Islet of Langerhans (tissue), 1 donor: ENCODE data around the gene PLOD1.
"Not testable (repeated sequence)": the region's sequence is repeated elsewhere in the genome, so short reads cannot be mapped to it uniquely, and the experiment has no call there.

ENCODE experiments used
- FAIRE-seq: peaks from one replicate; lab custom pipeline; 2011; peaks lifted over from hg19 to GRCh38; lab: Jason Lieb, UNC

The PLOD1 gene

DNA sequence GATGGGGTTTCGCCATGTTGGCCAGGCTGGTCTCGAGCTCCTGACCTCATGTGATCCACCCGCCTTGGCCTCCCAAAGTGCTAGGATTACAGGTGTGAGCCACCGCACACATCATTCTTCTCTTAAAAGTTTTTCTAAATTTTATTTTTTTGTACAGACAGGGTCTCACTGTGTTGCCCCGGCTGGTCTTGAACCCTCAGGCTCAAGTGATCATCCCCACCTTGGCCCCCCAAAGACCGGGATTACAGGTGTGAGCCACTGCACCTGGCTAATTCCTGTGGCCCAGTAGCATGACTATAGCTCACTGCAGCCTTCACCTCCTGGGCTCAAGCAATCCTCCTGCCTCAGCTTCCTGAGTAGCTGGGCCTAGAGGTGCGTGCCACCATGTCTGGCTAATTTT, 5.3 kb downstream of the PLOD1 start:
- not testable (repeated sequence) for FAIRE-seq

DNA sequence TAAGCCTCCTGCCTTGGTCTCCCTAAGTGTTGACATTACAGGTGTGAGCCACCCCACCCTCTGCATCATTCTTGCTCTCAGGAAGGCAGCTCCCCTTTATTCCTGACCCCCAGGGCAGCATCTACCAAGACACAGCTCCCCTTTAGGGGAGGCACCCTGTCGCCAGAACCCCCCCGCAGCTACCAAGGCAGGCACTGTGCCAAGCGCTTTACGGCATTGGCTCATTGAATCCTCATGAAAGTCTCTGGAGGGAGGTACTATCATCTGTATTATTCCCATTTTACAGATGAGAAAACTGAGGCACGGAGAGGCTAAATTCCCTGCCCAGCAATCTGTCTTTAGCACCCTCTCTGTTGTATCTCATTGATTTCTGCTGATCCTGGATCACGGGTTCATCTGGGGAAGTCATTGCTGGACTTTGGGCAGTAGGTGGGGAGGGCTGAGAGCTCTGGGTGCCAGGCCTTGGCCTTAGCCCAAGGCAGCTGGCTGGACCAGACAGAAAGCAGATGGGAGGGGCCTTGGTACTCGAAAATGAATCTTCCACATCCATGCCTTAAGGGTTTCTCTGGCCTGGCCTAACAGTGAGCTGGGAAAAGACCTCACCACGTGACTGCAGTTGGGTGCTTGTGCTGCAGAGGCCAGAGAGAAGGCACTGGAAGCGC, 5.9 kb downstream of the PLOD1 start:
- no peak for FAIRE-seq

DNA sequence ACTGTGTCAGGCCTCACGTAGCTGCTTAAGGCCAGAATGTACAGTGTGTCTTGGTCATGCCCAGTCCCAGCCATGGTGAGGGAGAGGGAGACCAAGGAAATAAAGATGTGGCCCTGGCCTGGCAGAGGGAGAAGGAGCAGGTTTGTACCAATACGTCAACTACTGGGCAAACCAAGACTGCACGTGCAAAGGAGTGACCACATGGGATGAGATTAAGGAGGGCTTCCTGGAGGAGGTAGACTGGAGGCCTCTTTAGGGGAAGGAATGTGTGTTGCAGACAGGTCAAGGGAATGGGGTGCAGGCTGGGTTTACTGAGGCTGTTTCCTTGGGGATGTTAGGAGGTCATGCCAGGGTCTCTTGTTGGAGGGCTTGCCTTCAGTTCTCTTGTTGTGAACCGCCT, 7.8 kb downstream of the PLOD1 start:
- no peak for FAIRE-seq

DNA sequence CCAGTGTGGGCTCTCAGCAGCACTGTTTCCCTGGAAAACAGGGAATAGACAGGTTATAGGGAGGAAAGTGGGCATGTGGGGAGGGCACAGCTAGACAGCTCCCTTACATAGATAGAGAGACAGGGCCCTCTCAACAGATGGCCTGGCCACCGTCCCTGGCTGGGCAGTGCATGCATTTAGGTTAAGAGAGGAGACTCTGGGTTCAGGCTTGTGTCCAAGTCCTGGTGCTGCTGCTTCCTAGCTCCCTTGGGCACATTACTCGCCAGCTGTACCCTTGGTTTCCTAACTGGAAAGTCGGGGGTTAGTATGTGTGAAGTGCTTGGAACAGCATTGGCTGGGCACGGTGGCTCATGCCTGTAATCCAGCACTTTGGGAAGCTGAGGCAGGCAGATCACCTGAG, 9.1 kb downstream of the PLOD1 start:
- FAIRE-seq, result no peak

DNA sequence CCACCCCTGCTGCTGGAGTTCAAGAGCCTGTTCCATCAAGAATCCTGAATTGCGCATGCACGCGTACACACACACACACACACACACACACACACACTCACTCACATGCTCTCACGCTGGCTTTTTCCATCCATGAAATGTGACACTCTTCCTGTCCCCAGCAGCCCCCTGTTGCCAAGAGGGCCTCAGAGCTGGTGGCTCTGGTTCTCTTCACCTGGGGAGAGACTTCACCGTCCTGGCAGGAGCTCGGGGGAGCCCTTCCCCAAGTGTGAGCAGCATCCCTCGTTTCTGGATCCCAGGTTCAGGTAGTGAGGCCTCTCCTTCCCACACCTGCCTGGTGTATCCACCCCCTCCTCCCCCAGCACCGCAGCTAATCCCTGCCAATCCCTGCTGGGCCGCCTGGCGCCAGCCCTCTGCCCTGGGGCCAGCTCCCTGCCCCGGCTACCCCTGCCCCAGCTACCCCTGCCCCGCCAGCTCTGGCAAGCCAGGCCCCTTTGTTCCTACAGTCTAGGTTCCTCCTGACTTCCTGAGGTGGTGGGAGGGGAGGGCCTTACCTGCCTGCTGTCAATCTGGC, 9.9 kb downstream of the PLOD1 start:
- FAIRE-seq, result no peak

DNA sequence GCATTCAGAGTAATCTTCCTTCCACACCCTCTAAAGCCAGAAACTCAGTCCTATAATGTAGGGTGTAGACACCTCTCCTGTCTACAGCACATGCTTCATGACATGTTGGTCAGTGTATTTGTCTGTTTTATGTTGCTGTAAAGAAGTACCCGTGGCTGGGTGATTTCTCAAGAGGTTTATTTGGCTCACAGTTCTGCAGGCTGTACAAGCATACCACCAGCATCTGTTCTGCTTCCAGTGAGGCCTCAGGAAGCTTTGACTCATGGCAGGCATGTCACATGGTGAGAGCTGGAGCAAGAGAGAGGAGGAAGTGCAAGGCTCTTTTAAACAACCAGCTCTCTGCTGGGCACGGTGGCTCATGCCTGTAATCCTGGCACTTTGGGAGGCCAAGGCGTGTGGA, 12.1 kb downstream of the PLOD1 start:
- no peak for FAIRE-seq

DNA sequence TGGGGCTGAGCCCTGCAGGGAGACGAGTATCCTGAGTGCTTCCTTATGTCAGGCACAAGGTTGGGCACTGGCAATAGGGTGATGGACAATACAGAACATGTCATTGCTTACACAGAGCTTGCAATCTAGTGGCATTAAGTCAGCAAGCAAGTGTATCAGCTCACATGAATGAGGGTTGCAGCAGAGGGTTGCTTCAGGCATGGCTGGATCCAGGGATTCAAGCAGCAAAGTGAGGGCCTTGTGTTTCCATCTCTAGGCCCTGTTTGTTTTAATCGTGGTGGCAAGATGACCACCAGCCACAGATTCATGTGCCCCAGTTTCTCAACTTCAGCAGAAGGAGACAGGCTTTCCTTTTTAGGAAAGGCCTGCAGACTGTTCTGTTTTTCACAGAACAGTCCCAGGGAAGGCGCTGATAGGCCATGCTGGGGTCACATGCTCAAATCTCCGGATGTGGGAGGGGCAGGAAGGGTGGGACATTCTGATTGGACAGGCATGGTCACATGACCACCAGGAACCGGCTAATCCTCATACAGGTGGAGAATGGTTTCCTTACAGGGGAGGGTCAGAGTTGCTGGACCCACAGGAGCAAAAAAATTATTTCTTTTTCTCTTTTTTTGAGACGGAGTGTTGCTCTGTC, 14.4 kb downstream of the PLOD1 start:
- FAIRE-seq, result no peak

DNA sequence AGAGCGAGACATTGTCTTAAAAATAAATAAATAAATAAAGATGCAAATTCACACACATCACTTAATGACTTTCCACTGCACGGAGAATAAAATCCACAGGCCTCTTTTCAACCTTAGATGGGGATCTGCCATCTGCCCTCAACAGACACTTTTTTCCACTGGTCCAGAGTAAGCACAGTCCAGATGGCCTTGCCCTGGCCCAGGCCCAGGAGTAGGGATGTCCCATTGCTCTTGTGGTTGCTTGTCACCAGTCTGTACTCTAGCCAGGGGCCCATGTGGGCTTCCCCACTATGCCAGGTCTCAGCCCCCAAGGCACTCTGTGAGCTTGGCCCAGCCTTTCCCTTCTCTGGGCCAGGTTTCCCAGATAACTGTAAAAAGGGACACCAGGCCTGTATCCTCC, 17.4 kb downstream of the PLOD1 start:
- FAIRE-seq, result no peak

DNA sequence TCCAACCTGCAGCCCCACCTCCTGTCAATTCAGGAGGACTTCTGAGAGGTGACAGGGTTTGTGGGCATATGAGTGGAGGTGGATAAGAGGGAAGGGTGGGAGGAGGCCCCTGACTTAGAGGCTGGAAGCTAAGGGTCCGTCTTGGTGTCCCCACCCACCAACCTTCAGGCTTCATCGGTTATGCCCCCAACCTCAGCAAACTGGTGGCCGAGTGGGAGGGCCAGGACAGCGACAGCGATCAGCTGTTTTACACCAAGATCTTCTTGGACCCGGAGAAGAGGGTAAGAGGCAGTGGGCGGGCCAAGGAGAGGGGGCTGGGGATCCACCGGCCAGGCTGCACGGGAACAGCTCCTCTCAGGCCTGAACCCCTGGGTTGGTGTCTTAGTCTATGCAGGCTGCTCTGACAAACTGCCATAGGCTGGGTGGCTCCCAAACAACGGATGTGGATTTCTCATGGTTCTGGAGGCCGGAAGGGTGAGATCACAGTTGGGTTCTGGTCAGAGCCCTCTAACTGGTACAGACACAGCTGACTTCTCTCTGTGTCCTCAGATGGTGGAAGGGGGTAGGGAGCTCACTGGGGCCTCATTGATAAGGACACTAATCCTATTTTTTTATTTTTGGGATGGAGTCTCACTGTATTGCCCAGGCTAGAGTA, 18.1 kb downstream of the PLOD1 start:
- FAIRE-seq, result no peak

DNA sequence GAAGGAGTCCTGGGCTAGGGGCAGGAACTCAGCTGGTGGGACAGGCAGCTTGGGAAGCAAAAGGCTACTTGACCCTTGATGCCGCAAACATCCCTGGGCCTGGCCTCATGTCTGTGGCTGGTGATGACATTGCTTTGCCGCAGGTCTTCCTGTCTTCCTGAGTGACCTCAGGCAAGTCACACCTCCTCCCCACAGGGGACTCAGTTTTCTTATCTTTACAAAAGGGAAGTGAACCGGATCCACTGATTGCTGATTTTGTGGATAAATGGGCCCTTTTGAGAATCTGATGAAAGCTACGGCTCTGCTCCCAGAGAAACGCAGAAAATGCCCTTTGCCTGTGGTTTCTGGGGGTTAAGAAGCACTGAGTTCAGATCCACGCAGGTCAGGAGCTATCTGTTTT, 20.7 kb downstream of the PLOD1 start:
- no peak for FAIRE-seq

DNA sequence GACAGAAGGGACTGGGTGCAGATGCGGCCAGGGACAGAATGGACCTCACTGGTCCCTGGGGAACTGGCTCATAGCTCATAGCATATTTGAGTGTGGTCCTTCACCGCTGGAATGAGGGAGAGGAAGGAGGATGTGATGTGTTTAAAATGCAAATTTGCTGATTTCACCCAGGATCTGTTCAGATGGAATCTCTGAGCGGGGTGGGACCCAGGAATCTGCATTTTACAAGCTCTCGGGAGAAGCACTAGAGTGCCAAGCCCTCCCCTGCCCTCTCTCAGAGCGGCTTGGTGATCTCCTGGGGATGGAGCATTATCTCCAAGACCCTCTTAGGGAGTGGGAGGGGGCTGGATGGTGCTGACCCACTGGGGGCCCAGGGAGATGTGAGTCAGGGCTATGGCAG, 22.9 kb downstream of the PLOD1 start:
- no peak for FAIRE-seq

DNA sequence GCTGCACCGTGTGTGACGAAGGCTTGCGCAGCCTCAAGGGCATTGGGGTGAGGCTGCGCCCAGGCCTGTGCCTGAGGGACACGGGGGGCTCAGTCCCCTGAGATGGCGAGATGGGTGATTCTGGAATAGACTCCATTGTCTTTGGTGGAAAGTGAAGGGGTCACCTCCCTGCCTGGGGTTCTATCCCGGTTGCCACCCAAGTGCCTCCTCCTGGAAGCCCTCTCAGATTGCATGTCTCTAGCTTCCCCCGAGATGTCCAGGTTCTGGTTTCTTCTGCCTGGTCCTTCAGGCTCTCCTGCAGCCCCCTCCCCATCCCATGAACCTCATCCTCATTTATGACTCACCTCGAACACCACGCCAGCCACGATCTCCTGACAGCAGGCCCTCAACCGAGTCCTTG, 23.4 kb downstream of the PLOD1 start:
- FAIRE-seq, result no peak

DNA sequence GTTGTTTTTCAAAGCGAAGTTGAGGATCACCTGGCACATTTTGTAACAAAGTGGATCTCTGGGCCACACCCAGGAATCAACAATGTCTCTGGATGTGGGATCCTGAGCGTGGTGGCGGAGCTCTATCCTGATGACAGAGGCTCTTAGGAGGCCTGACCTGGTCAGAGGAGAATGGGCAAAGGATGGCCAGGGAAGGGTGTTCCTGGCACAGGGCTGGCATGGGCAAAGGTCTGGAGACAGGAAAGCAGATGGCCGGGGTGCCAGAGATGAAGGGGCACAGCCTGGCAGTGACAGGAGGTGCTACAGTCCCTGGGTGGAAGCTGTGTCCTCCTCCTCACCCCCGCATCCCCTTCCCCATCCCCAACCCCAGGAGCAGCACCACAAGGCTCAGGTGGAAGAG, 25.8 kb downstream of the PLOD1 start:
- no peak for FAIRE-seq

DNA sequence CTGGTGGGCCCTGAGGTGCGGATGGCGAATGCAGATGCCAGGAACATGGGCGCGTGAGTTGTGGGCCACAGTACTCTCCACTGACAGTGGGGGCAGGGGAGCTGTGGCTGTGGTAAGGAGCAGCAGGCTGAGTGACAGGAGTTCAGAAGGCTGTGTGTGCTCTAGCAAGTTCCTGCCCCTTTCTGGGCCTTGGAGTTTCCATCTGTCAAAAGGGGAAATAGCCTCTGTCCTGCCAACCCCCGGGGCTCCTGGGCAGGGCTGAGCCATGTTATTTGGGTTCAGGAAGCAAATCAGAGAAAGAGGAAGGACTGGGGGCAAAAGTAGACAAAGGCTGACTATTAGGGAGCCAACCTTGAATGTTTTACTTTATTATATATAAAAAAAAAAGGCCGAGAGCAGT, 26.2 kb downstream of the PLOD1 start:
- FAIRE-seq, result no peak

DNA sequence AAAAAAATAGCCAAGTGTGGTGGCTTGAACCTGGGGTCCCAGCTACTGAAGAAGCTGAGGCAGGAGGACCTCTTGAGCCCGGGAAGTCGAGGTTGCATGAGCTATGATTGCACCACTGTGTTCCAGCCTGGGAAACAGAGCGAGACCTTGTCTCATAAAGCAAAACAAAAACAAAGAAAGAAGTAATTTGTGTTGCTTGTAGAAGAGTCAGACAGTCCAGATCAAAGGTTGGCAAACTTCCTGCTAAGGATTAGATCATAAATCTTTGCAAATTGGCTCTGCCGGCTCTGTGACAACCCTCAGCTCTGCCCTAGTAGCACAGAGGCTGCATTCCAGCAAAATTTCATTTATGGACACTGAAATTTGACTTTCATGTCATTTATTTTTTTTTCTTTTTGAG, 26.7 kb downstream of the PLOD1 start:
- no peak for FAIRE-seq

DNA sequence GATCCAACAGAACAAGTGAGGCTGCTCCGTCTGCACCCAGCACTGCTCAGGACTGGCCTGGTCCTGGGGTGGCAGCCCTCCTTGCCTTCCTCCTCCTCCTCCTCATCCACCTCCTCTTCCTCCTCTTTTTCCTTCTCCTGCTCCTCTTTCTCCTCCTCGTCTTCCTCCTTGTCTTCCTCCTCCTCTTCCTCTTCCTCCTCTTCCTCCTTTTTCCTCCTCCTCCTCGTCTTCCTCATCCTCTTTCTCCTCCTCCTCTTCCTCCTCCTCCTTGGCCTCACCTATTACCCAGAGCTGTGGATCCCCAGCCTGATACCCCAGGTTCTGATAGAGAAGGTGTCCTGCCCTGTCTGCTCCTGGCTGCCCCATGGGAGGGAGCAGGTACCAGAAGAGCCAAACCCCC, 29.1 kb downstream of the PLOD1 start:
- no peak for FAIRE-seq

DNA sequence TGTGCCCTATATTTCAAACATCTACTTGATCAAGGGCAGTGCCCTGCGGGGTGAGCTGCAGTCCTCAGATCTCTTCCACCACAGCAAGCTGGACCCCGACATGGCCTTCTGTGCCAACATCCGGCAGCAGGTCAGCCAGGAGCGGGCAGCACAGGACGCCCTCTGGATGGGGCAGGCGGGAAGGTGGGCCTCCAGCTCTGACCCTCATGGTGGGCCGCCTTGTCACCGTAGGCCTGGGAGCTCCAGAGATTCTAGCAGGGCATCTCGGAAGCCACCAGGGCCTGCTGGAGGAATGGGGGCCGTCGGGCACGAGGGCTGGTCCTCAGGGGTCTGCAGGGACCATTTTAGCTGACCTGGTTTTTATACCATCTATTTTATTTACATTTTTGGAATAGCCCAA, 30.1 kb downstream of the PLOD1 start:
- no peak for FAIRE-seq

DNA sequence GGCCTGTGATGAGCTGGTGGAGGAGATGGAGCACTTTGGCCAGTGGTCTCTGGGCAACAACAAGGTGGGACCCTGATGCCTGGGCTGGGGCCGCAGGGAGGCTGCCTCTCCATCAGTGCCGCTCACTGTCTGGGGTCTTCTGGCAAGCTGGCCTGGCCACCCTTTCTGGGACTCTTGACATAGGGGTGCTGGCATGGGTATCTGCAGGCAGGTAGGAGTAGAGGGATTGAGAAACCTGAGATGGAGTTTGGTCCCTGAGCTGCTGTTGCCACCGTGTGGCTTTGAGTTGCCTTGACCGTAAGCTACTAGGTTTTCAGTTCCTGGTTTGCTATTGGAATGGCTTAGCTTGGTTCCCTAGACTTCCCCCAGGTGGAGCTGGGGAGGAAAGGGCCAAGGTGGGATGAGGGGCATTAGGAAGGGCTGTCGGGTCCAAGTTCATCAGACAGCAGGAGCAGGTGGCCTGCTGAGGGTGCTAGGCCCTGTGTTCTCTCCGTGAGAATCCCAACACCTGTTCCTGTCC, 32.6 kb downstream of the PLOD1 start:
- no peak for FAIRE-seq

DNA sequence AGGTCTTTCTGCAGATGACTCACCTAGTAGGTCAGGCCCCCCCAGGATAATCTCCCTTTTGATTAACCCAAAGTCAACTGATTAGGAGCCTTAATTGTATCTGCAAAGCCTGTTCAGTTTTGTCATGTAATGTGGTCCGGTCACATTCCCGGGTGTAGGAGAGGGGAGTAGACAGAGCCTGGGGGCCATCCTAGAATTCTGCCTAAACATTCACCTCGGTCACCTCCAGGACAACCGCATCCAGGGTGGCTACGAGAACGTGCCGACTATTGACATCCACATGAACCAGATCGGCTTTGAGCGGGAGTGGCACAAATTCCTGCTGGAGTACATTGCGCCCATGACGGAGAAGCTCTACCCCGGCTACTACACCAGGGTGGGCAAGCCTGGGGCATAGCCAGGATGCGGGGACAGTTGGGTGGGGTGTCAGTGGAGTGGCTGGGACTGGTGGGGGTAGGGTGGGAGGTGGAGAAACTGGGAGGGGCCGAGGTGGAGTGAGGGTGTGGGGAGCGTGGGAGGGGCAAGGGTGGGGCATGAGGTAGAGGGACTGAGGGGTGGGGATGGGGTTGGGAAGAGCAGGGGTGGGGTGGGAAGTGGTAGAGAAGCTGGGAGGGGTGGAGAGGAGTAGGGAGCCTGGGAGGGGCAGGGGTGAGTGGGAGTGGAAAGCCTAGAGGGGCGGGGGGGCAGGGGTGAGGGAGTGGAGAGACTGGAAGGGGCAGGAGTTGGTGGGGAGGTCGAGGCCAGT, 36.1 kb downstream of the PLOD1 start:
- FAIRE-seq, result no peak

DNA sequence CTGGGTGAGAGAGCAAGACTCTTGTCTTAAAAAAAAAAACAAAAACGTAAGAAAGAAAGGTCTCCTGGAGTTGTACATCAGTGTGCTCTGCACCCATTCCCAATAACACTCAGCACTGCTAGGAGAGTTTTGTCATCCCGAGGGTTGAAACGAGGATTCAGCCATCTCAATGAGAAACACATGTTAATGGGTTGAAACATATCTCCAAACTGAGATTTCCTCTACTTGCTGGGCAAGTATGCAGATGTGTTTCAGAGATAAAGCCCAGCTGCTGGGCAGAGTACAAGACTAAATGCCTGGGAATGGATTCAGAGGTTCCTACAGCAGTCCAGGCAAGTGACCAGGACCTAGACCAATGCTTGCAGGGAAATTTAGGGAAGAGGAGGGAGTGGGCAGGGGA, 43.1 kb downstream of the PLOD1 start:
- FAIRE-seq, result no peak

DNA sequence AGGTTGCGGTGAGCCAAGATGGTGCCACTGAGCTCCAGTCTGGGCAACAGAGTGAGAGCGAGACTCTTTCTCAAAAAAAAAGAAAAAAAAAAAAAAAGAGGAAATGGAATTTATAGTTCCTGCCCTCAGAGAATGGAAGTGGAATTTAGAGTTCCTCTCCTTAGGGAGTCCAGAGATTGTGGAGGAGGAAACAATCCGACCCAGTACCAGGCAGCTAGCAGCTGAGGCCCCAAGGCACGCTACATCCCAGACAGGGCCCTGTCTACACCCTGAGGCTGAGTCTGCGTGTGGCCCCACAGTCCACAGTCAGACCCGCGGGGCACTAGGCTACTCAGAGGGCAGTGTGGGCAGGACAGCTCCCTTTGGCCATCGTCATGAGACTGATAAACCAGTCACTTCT, 43.8 kb downstream of the PLOD1 start:
- no peak for FAIRE-seq

DNA sequence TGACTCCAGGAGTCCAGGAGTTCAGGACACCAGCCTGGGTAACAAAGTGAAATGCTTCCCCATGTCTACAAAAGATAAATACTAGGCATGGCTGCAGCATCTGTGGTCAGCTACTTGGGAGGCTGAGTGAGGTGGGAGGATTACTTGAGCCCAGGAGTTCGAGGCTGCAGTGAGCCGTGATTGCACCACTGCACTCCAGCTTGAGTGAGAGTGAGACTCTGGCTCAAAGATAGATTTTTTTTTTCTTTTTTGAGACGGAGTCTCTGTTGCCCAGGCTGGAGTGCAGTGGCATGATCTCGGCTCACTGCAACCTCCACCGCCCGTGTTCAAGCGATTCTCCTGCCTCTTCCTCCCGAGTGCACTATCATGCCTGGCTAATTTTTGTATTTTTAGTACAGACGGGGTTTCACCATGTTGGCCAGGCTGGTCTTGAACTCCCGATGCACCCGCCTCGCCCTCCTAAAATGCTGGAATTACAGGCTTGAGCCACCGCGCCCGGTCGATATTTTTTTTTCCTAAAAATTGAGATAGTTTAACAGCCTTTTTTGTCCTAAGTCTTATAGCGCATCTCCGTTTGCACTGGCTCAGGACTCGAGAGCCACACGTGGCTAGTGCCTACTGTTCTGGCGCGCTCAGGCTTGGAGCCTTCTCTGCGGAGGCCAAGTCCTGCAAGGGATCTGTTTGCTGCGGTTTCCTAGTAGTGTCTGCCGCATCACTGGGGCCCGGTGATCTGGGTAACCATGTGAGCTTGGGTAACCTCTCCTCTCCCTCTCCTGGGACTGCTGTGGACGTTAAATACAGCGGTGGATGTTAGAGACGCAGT, 44.7 kb downstream of the PLOD1 start:
- no peak for FAIRE-seq
